HG02678 (cell line): ENCODE results near the gene ABHD12.
"Not testable (repeated sequence)": the region's sequence is repeated elsewhere in the genome, so short reads cannot be mapped to it uniquely, and the experiment has no call there.

Source experiments
- ATAC-seq: cut with Tn5 transposase; IDR thresholded peaks from one replicate; pipeline ENCODE4 v1.9.1; 2021; ENCODE audit warnings: mild to moderate bottlenecking, moderate library complexity; ENCODE audit not compliant: unreplicated experiment

ABHD12 gene

GRCh38 chr20:25355011-25355595 is 35.5 kb downstream of the ABHD12 start:
- ATAC-seq = no peak

GRCh38 chr20:25353747-25354705 is 36.6 kb downstream of the ABHD12 start:
- ATAC-seq = no peak

GRCh38 chr20:25353353-25353746 is 37.3 kb downstream of the ABHD12 start:
- no peak for ATAC-seq

- no peak for ATAC-seq
These were observed 37.9 kb downstream of the ABHD12 start for GRCh38 chr20:25352746-25353145.

- no peak for ATAC-seq
These were observed 39.6 kb downstream of the ABHD12 start for GRCh38 chr20:25351024-25351360.

GRCh38 chr20:25346349-25346748 is 44.3 kb downstream of the ABHD12 start:
- no peak for ATAC-seq

- no peak for ATAC-seq
These were observed 44.9 kb downstream of the ABHD12 start for GRCh38 chr20:25345721-25346120.

- no peak for ATAC-seq
These were observed 46.0 kb downstream of the ABHD12 start for GRCh38 chr20:25344634-25345033.

- no peak for ATAC-seq
These were observed 48.6 kb downstream of the ABHD12 start for GRCh38 chr20:25341716-25342680.

- ATAC-seq = no peak
These were observed 50.3 kb downstream of the ABHD12 start for GRCh38 chr20:25340380-25340779.

GRCh38 chr20:25339608-25340007 is 51.0 kb downstream of the ABHD12 start:
- ATAC-seq = no peak

GRCh38 chr20:25338112-25339023 is 52.3 kb downstream of the ABHD12 start:
- ATAC-seq = no peak

- no peak for ATAC-seq
These were observed 53.8 kb downstream of the ABHD12 start for GRCh38 chr20:25336561-25337422.

- ATAC-seq = not testable (repeated sequence)
These were observed 55.7 kb downstream of the ABHD12 start for GRCh38 chr20:25334972-25335371.

- no peak for ATAC-seq
These were observed 61.6 kb downstream of the ABHD12 start for GRCh38 chr20:25328954-25329498.

- ATAC-seq = no peak
These were observed 63.0 kb downstream of the ABHD12 start for GRCh38 chr20:25327521-25328235.

GRCh38 chr20:25325997-25326396 is 64.6 kb downstream of the ABHD12 start:
- no peak for ATAC-seq

GRCh38 chr20:25325073-25325472 is 65.6 kb downstream of the ABHD12 start:
- no peak for ATAC-seq
